GM23248 (cell line): ENCODE results near the gene DDI2. TPM values are rescaled to one million over a fixed set of nuclear protein-coding genes. Genes with fewer than 3 reads are reported as not detected.
A peak's percentile ranks its signal among the peaks of the same experiment; 100 is the strongest.

Source experiments
- DNase-seq: peaks from one replicate; pipeline ENCODE4 v3.0.0-alpha.2; 2015
- H2AFZ ChIP-seq: fragments of 200-600 bp; sonication (generic); 2 replicates; pipeline ENCODE4 v1.6.1; 2016; ENCODE audit warnings: antibody characterized with exemption
- H3F3A ChIP-seq: fragments of 200-600 bp; sonication (generic); 2 replicates; pipeline ENCODE4 v1.6.1; 2016; ENCODE audit warnings: mild to moderate bottlenecking, antibody characterized with exemption, mixed run types; ENCODE audit not compliant: insufficient read depth
- H3K27ac ChIP-seq: fragments of 200-600 bp; sonication (generic); 2 replicates; pipeline ENCODE4 v1.5.1; 2016; ENCODE audit warnings: mild to moderate bottlenecking
- H3K27me3 ChIP-seq: fragments of 200-600 bp; sonication (generic); replicated peaks from 2 replicates; pipeline ENCODE4 v1.6.1; 2016; ENCODE audit warnings: mild to moderate bottlenecking; ENCODE audit not compliant: insufficient read depth
- H3K36me3 ChIP-seq: fragments of 200-600 bp; sonication (generic); 2 replicates; pipeline ENCODE4 v1.6.1; 2016; ENCODE audit warnings: low read depth, mild to moderate bottlenecking
- H3K4me1 ChIP-seq: fragments of 200-600 bp; sonication (generic); 2 replicates; pipeline ENCODE4 v1.6.1; 2016; ENCODE audit warnings: mild to moderate bottlenecking; ENCODE audit not compliant: insufficient read depth
- H3K4me2 ChIP-seq: fragments of 200-600 bp; sonication (generic); one replicate; pipeline ENCODE4 v1.6.1; 2016; ENCODE audit warnings: mild to moderate bottlenecking; ENCODE audit not compliant: unreplicated experiment
- H3K4me3 ChIP-seq: fragments of 200-600 bp; sonication (generic); 2 replicates; pipeline ENCODE4 v1.5.1; 2016; ENCODE audit warnings: mild to moderate bottlenecking
- H3K79me2 ChIP-seq: fragments of 200-600 bp; sonication (generic); 2 replicates; pipeline ENCODE4 v1.6.1; 2016; ENCODE audit warnings: mild to moderate bottlenecking; ENCODE audit not compliant: insufficient read depth
- H3K9ac ChIP-seq: fragments of 200-600 bp; sonication (generic); 2 replicates; pipeline ENCODE4 v1.6.1; 2016; ENCODE audit warnings: mild to moderate bottlenecking
- H3K9me2 ChIP-seq: fragments of 200-600 bp; sonication (generic); 2 replicates; pipeline ENCODE4 v1.6.1; 2016; ENCODE audit warnings: mixed run types, mild to moderate bottlenecking, moderate library complexity; ENCODE audit not compliant: insufficient read depth
- H3K9me3 ChIP-seq: fragments of 200-600 bp; sonication (generic); one replicate; pipeline ENCODE4 v1.6.1; 2017; ENCODE audit warnings: low read depth
- H4K20me1 ChIP-seq: fragments of 200-600 bp; sonication (generic); 2 replicates; pipeline ENCODE4 v1.6.0; 2016; ENCODE audit not compliant: insufficient read depth
- EZH2 ChIP-seq: fragments of 200-600 bp; sonication (generic); IDR thresholded peaks from 2 replicates; pipeline ENCODE4 v1.6.1; 2018; ENCODE audit warnings: antibody characterized with exemption, mild to moderate bottlenecking; ENCODE audit not compliant: insufficient read depth, poor library complexity, severe bottlenecking
- EZH2phosphoT487 ChIP-seq: fragments of 200-600 bp; sonication (generic); IDR thresholded peaks from 2 replicates; pipeline ENCODE4 v1.6.1; 2018; ENCODE audit warnings: antibody characterized with exemption, moderate library complexity, mild to moderate bottlenecking, low read depth; ENCODE audit not compliant: insufficient read depth
- WGBS, 2 experiments: methylation state at CpG; one replicate each; pipeline ENCODE4 v1.1.6; 2015 to 2017; ENCODE audit warnings: low lambda C conversion rate in 2 of 2, low coverage in 1 of 2; ENCODE audit errors: missing lambda C conversion rate in 2 of 2; 5-methylcytosine and 5-hydroxymethylcytosine counted together
- in situ Hi-C: fragments of 300-500 bp; cut with MboI; formaldehyde crosslinking; loops from 2 replicates; pipeline ENCODE4 v1.15.0; 2020
- polyA plus RNA-seq: library from polyadenylated mRNA; unstranded; fragments of >200 nt; fragmentation: Nextera tagmentation; extraction: Ambion mirVana; gene quantifications from 2 replicates; pipeline ENCODE4 v1.2.1, GENCODE V29; 2016
- total RNA-seq: library from RNA; depleted of rRNA; stranded (reverse); fragments of >200 nt; shearing (Covaris generic); gene quantifications from 2 replicates; pipeline ENCODE4 v1.2.3, GENCODE V29; 2014

The DDI2 gene
- total and polyA plus RNA-seq, 2 experiments from 2014 or later = 5.0 to 7.9 TPM

DNA sequence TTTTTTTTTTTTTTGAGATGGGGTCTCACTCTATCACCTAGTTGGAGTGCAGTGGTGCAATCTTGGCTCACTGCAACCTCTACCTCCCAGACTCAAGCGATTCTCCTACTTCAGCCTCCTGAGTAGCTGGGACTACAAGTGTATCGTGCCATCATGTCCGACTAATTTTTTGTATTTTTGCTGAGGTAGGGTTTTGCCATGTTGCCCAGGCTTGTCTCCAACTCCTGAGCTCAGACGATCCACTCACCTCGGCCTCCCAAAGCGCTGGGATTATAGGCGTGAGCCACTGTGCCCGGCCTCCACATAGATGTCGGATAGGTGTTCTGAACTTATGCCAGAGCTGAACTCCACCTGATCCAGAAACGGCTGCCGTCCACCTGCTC, 87.9 kb downstream of the DDI2 start:
- 91 to 93% methylated on average over 11 of the region's 11 CpGs for WGBS, 2 experiments
- Histone ChIP-seq H4K20me1 (0 out of 2 replicates have a peak, but pooled peaks cover 6% of the 10 kb centered on the region), H3K27ac (peak overlapping the region; percentile 96), H3K9me3 (no peaks in the 10 kb centered on the region), H3K36me3 (no peaks in the 10 kb centered on the region), H3K9me2 (no peaks in the 10 kb centered on the region), H2AFZ (no peak overlapping the region), H3K79me2 (peaks cover 90% of the 10 kb centered on the region), H3K9ac (peak overlapping the region; percentile 81), H3K4me2 (no peak overlapping the region), H3K27me3 (no peaks in the 10 kb centered on the region), H3K4me3 (no peak overlapping the region), H3F3A (peaks cover 26% of the 10 kb centered on the region), H3K4me1 (peaks cover 32% of the 10 kb centered on the region)
- no peak for TF ChIP-seq EZH2
- no peak for TF ChIP-seq EZH2phosphoT487
- in situ Hi-C loops = no loop called here
- no peak for DNase-seq

DNA sequence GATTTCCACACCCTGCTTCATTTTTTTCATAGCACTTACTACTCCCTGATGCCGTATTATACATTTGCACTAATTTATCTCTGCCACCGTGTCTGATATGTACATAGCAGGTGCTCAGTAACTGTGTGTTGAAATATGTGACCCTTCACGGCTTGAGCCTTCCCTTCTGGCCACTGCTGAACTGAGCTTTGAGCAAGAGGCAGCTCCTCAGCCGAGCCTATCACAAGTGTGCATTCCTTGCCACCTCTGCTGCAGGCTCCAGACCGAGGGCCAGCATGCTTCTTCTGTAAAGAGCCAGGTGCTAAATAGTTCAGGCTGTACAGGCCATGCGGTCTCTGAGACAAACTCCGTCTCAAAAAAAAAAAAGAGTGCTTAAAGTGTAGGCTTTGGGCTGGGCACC, 89.5 kb downstream of the DDI2 start:
- no peaks in the 10 kb centered on the region for H3K36me3 ChIP-seq
- peaks cover 26% of the 10 kb centered on the region for H3F3A ChIP-seq
- in situ Hi-C loops = no loop called here
- TF ChIP-seq EZH2phosphoT487 = no peak
- TF ChIP-seq EZH2 = no peak
- H3K4me2 ChIP-seq = no peak overlapping the region
- H3K4me3 ChIP-seq = no peak overlapping the region
- H3K9me3 ChIP-seq = no peaks in the 10 kb centered on the region
- 0 out of 2 replicates have a peak, but pooled peaks cover 6% of the 10 kb centered on the region for H4K20me1 ChIP-seq
- WGBS, 2 experiments = 79 to 82% methylated on average over 7 of the region's 7 CpGs
- peaks cover 26% of the 10 kb centered on the region for H3K4me1 ChIP-seq
- DNase-seq = no peak
- peaks cover 90% of the 10 kb centered on the region for H3K79me2 ChIP-seq
- no peaks in the 10 kb centered on the region for H3K27me3 ChIP-seq
- H3K27ac ChIP-seq = no peak overlapping the region
- no peaks in the 10 kb centered on the region for H3K9me2 ChIP-seq
- H2AFZ ChIP-seq = no peak overlapping the region
- no peak overlapping the region for H3K9ac ChIP-seq

DNA sequence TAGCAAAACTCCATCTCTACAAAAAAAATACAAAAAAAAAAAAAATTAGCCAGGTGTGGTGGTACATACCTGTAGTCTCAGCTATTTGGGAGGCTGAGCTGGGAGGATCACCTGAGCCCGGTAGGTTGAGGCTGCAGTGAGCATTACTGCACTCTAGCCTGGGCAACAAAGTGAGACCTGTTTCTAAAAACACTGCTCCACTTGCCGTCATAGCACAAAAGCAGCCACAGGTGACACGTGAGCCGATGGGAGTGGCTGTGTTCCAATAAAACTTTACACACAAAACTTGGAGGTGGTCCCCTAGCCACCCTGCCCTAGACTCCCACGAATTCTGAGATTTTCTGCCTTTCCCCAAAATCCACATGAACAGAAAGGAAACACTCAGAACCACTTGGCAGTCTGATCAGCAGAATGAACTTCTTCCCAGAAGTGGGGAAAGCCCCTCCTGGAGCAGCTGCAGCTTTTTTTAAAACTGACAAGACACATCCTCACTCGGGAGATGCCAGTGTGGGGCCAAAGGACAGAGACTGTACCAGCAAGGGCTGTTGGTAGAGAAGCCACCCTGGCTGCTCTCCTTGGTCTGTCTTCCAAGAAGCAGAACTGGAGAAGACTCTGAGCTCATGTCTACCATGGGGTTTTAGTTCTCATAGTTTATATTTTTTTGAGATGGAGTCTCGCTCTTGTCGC, 90.1 kb downstream of the DDI2 start:
- H3F3A ChIP-seq = peaks cover 22% of the 10 kb centered on the region
- in situ Hi-C loops = no loop called here
- H4K20me1 ChIP-seq = 0 out of 2 replicates have a peak, but pooled peaks cover 6% of the 10 kb centered on the region
- 52 to 53% methylated on average over 8 of the region's 8 CpGs for WGBS, 2 experiments
- DNase-seq = no peak
- TF ChIP-seq EZH2 (no peak), EZH2phosphoT487 (no peak)
- H3K9me3 ChIP-seq = no peaks in the 10 kb centered on the region
- no peak overlapping the region for H3K4me2 ChIP-seq
- no peak overlapping the region for H3K4me3 ChIP-seq
- H3K27me3 ChIP-seq = no peaks in the 10 kb centered on the region
- no peak overlapping the region for H2AFZ ChIP-seq
- H3K9ac ChIP-seq = no peak overlapping the region
- no peaks in the 10 kb centered on the region for H3K36me3 ChIP-seq
- H3K9me2 ChIP-seq = no peaks in the 10 kb centered on the region
- H3K27ac ChIP-seq = no peak overlapping the region
- H3K79me2 ChIP-seq = peaks cover 90% of the 10 kb centered on the region
- peaks cover 26% of the 10 kb centered on the region for H3K4me1 ChIP-seq

DNA sequence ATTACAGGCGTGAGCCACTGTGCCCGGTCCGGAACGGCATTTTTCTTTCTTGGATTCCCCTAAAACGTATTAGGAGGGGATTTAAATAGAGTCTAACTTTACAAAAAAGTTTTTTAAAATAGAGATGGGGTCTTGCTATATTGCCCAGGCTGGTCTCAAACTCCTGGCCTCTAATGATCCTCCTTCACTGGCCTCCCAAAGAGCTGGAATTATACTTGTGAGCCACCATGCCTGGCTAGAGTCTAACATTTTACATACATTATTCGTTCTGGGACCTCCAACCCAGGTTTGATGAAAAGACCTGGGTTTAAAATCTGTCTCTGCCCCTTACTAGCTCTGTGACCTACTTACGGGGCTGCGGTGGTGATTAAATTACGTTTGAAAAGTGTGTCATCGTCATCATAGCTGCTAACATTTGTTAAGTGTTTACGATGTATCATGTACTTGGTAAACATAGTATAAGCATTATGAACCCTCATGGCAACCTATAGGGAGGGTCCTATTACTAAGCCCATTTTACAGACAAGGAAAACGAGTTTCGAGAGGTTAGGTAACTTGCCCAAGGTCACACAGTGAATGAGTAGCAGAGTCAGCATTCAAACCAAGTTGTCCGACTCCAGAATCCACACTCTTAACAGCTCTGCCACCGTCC, 91.4 kb downstream of the DDI2 start:
- H3F3A ChIP-seq = peaks cover 11% of the 10 kb centered on the region
- H2AFZ ChIP-seq = no peak overlapping the region
- 0 out of 2 replicates have a peak, but pooled peaks cover 6% of the 10 kb centered on the region for H4K20me1 ChIP-seq
- H3K79me2 ChIP-seq = peaks cover 95% of the 10 kb centered on the region
- H3K27ac ChIP-seq = no peak overlapping the region
- H3K9me3 ChIP-seq = no peaks in the 10 kb centered on the region
- H3K9ac ChIP-seq = no peak overlapping the region
- H3K4me3 ChIP-seq = no peak overlapping the region
- 88 to 89% methylated on average over 15 of the region's 15 CpGs for WGBS, 2 experiments
- H3K27me3 ChIP-seq = no peaks in the 10 kb centered on the region
- peaks cover 17% of the 10 kb centered on the region for H3K4me1 ChIP-seq
- TF ChIP-seq EZH2phosphoT487 = no peak
- no peak for TF ChIP-seq EZH2
- DNase-seq = no peak
- in situ Hi-C loops = no loop called here
- no peaks in the 10 kb centered on the region for H3K9me2 ChIP-seq
- no peaks in the 10 kb centered on the region for H3K36me3 ChIP-seq
- H3K4me2 ChIP-seq = no peak overlapping the region
